ENCODE data around the gene ARMCX2. TPM values are rescaled to one million over a fixed set of nuclear protein-coding genes. Genes with fewer than 3 reads are reported as not detected.

Gene ARMCX2
- total RNA-seq, 1 experiment from 2014 or later: not detected

- no peaks in the 10 kb centered on the region for H3K9me3 Mint-ChIP-seq (ENCODE audit: low read depth, unreplicated experiment)
- H3K4me3 Mint-ChIP-seq (ENCODE audit: low read depth, unreplicated experiment): no peak overlapping the region
- no peaks in the 10 kb centered on the region for H3K36me3 Mint-ChIP-seq (ENCODE audit: insufficient read depth, unreplicated experiment)
- BruUV-seq (replicated peaks): no TSS peak
- peaks cover 16% of the 10 kb centered on the region for H3K27me3 Mint-ChIP-seq (ENCODE audit: unreplicated experiment)
- H3K27ac Mint-ChIP-seq (ENCODE audit: unreplicated experiment): no peak overlapping the region
- DNase-seq: no peak
- CTCF ChIA-PET: no interaction called here
- no peaks in the 10 kb centered on the region for H3K4me1 Mint-ChIP-seq (ENCODE audit: low read depth, unreplicated experiment)
- TF ChIP-seq, protein P1, sequence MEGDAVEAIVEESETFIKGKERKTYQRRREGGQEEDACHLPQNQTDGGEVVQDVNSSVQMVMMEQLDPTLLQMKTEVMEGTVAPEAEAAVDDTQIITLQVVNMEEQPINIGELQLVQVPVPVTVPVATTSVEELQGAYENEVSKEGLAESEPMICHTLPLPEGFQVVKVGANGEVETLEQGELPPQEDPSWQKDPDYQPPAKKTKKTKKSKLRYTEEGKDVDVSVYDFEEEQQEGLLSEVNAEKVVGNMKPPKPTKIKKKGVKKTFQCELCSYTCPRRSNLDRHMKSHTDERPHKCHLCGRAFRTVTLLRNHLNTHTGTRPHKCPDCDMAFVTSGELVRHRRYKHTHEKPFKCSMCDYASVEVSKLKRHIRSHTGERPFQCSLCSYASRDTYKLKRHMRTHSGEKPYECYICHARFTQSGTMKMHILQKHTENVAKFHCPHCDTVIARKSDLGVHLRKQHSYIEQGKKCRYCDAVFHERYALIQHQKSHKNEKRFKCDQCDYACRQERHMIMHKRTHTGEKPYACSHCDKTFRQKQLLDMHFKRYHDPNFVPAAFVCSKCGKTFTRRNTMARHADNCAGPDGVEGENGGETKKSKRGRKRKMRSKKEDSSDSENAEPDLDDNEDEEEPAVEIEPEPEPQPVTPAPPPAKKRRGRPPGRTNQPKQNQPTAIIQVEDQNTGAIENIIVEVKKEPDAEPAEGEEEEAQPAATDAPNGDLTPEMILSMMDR (IDR thresholded peaks at IDR 0.05; ENCODE audit: unreplicated experiment): no peak
- intact Hi-C loops (cut with micrococcal nuclease; ENCODE audit: unreplicated experiment): no loop called here
Measured at GRCh38 chrX:101676571-101676970, 16.9 kb upstream of the ARMCX2 start.

- no TSS peak for BruUV-seq (replicated peaks)
- no peak overlapping the region for H3K4me3 Mint-ChIP-seq (ENCODE audit: low read depth, unreplicated experiment)
- intact Hi-C loops (cut with micrococcal nuclease; ENCODE audit: unreplicated experiment): no loop called here
- no peaks in the 10 kb centered on the region for H3K4me1 Mint-ChIP-seq (ENCODE audit: low read depth, unreplicated experiment)
- no peak overlapping the region for H3K27ac Mint-ChIP-seq (ENCODE audit: unreplicated experiment)
- H3K36me3 Mint-ChIP-seq (ENCODE audit: insufficient read depth, unreplicated experiment): no peaks in the 10 kb centered on the region
- no peak for DNase-seq
- CTCF ChIA-PET: no interaction called here
- H3K9me3 Mint-ChIP-seq (ENCODE audit: low read depth, unreplicated experiment): no peaks in the 10 kb centered on the region
- TF ChIP-seq, protein P1 (IDR thresholded peaks at IDR 0.05; ENCODE audit: unreplicated experiment): no peak
- H3K27me3 Mint-ChIP-seq (ENCODE audit: unreplicated experiment): peaks cover 19% of the 10 kb centered on the region
Measured at GRCh38 chrX:101668143-101668542, 8.5 kb upstream of the ARMCX2 start.

DNA sequence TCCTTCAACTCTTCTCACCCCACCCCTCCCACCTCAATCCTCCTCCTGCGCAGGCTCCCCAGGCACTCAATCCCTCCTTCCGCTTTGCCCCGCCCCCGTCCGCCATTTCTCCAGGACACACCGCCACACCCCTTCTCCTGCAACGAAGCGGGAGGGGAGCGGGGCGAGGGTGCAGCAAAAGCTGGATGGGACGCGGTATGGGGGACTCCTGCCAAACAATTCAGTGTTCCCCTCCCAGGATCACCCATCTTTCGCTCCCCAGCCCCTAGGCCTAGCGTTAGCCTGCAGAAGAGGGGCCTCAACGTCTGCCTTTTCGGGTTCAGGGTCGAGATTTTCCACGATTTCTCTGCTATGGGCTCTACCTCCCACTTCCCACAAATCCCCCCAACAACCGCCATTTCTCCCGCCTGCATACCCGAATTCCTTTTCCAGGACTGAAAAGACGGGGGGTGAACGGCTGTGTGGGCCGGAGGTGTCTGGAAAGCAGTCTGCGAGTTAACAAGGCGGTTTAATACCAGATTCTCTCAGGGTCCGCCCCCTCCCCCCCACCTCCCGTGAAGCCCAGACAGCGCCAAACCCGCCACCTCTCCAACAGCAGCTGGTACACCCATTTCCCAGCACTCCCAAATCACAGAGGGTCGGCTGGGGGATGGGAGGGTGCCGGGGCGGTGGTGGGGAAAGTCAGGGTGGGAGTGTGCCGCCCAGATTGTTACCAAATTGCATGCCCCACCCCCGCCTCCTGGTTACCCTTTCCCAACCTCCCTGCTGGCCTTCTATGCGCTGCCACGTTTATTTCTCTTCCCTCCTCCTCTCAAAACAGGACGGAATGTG, 774 bp downstream of the ARMCX2 start:
- no peak for DNase-seq
- TF ChIP-seq, protein P1 (IDR thresholded peaks at IDR 0.05; ENCODE audit: unreplicated experiment): no peak
- Mint-ChIP-seq H3K27ac (ENCODE audit: unreplicated experiment) (no peak overlapping the region), H3K4me1 (ENCODE audit: low read depth, unreplicated experiment) (no peaks in the 10 kb centered on the region), H3K4me3 (ENCODE audit: low read depth, unreplicated experiment) (no peak overlapping the region), H3K9me3 (ENCODE audit: low read depth, unreplicated experiment) (no peaks in the 10 kb centered on the region), H3K36me3 (ENCODE audit: insufficient read depth, unreplicated experiment) (no peaks in the 10 kb centered on the region), H3K27me3 (ENCODE audit: unreplicated experiment) (peaks cover 46% of the 10 kb centered on the region)
- CTCF ChIA-PET: no interaction called here
- BruUV-seq (replicated peaks): no TSS peak
- intact Hi-C loops (cut with micrococcal nuclease; ENCODE audit: unreplicated experiment): no loop called here

GRCh38 chrX:101657495-101657894, 2.2 kb downstream of the ARMCX2 start:
- H3K4me1 Mint-ChIP-seq (ENCODE audit: low read depth, unreplicated experiment): no peaks in the 10 kb centered on the region
- H3K36me3 Mint-ChIP-seq (ENCODE audit: insufficient read depth, unreplicated experiment): no peaks in the 10 kb centered on the region
- intact Hi-C loops (cut with micrococcal nuclease; ENCODE audit: unreplicated experiment): no loop called here
- no peak overlapping the region for H3K27ac Mint-ChIP-seq (ENCODE audit: unreplicated experiment)
- DNase-seq: no peak
- H3K4me3 Mint-ChIP-seq (ENCODE audit: low read depth, unreplicated experiment): no peak overlapping the region
- TF ChIP-seq, protein P1 (IDR thresholded peaks at IDR 0.05; ENCODE audit: unreplicated experiment): no peak
- H3K9me3 Mint-ChIP-seq (ENCODE audit: low read depth, unreplicated experiment): no peaks in the 10 kb centered on the region
- H3K27me3 Mint-ChIP-seq (ENCODE audit: unreplicated experiment): peaks cover 32% of the 10 kb centered on the region
- CTCF ChIA-PET: no interaction called here
- no TSS peak for BruUV-seq (replicated peaks)

Measured in Calu3 (cell line).